ENCODE data around the gene SSRP1.
A peak's percentile ranks its signal among the peaks of the same experiment; 100 is the strongest.
"Not testable (repeated sequence)": the region's sequence is repeated elsewhere in the genome, so short reads cannot be mapped to it uniquely, and the experiment has no call there.

SSRP1 gene

DNA sequence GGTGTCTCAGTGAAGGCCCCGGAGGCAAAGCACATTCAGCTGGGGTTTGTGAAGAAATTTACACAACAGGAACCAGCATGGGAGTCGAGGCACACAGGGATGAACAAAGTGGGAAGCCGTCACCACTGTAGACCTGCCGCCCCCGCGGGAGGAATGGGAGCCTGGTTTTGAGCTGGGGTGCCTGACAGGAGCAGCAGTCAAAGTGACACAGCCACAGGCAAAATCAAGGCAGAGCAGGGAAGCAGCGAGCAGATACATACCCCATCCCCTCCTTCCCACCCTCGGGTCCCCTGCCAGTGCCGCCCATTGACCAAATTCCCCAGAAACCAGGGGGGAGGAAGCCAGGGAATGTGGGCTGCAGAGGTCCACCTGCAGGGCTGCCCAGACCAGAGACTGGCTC is 23.3 kb upstream of the SSRP1 start:
- no peak for DNase-seq

DNA sequence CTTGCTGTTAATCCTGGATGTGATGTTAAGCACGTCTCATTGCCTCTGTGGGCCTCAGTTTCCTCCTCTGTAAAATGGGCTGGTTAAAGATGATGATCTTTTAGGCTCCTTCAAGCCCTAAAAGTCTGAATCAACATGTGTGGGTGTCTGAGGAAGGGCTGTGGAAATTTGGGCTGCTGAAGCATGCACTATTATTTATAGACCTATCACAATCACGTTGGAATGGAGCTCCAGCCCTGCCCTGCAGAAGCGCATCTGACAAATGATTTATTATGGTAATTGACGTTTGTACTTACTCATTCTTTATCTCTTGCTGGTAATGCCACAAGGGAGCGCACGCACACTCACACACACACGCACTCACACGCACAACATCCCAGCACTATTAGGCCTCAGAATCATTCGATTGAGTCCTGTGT is 22.9 kb upstream of the SSRP1 start:
- no peak for DNase-seq

DNA sequence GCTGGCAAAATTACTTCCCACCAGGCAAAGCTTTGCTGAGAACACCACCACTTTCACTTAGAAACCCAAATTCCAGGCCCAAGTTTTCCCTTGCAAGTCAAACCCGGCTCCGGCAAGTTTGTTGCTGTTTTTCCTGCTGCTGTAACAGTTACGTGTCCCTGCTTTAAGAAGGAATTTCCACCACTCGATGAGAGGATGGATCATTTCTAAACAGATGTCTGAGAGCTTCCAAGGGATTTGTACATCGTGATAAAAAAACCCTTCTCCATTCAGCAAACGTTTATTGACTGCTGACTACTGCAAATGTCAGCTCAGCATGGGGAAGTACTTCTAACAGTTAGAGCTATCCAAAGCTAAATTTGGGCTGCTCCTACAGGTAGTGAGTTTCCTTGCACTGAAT is 22.2 kb upstream of the SSRP1 start:
- DNase-seq, result no peak

DNA sequence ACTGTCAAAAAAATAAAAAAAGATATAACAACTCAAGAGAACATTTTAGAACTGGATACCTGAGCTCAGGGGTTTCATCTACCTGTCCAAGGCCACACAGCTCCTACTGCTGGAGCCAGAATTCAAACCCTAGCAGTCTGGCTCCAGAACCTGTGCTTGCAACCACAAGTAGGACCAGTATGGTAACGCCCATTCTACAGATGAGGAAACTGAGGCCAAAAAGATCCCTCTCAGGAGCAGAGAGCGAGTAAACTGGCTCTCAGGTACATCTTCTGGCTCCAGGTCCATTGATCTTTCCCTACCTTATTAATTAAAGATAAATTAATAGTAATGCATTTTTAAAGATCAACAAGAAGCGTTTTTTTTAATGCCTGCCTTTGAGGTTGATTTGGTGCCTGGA is 21.6 kb upstream of the SSRP1 start:
- DNase-seq, result no peak

DNA sequence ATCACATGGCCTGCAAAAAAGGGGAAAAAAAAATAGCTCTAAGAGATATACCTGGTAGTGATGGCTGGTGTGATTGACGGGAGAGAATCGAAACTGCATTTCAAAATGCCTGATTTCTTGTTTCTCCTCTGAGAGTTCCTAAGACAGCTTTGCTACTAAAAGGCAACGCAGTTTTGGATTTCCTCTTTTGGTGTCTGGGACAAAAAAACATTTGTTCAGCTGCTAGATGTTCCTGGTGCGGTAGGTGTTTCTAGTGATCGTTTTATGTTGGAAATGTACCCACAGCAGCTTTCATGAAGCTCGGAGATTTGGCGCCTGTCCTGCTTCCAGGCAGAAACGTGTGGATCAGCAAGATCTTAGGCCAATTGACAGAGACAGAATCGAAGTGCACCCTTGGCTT is 20.6 kb upstream of the SSRP1 start:
- no peak for DNase-seq

DNA sequence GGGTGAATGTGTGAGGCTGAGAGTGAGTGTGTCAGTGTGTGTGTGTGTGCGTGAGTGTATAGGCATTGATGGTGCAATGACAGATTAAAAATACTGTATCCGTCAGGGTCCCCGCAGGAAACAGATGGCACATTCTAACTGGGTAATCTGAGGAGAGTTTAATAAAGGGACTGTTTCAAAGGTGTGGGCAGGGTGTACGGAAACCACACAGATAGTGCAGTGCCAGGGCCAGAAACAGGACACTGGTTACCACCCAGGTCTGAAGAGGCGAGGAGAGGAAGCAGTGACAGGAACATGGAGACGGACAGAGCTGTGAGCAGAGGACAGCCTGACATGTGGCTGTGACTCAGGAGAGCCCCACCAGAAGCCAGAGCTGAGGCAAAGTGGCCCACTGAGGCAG is 19.0 kb upstream of the SSRP1 start:
- DNase-seq, result no peak

DNA sequence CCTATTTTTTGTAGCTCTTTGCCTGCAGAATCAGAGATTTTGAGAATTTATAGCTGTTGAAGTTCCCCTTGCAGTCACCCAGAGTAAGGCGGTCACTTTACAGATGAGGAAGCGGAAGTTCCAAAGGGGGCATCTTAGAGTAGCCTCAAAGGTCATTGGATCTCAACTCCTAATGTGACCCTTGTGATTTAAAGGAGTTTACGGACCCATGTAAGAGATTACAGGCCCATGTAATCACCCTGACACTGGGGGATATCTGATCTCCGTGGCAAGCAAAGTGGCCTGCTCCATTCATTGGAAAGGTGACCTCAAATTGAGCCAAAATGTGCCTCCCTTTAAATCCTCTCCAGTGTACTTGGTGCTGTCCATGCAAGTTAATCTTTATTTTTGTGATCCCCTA is 18.2 kb upstream of the SSRP1 start:
- no peak for DNase-seq

DNA sequence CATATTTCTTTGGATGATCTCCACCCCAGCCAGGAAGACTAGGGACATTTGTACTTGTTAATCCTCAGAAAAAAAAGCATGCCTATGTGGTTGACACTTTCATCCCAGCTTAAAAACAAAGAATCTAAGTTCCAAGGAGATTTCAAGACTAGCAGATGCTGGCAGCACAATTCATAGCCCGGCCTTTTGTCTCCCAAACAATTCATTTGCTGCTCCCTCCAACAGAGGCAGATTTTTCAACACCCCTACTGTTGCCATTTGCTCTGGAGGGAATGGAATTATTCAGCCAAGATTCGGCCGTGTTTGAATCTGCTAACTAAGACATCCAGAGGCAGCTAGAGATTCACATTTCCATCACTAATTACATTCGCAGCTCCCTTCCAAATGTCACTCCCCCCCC is 17.8 kb upstream of the SSRP1 start:
- DNase-seq, result no peak

DNA sequence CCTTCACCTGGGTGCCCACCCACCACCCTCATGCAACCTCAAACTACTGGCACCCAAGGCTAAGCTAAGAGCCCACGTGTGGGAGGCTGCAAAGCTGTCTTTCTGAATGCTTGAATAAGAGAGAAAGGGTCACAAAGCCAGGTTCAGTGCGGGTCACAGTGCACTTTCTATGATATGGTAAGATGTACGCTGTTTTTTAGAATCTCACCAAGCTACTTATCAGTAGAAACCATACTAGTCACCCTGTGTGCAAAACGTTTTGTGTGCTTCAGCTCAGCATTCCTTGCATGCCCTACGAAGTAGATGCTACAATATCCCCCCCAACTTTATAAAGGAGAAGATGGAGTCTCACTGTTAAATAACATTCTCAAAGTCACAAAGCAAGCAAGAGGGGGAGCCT is 17.3 kb upstream of the SSRP1 start:
- no peak for DNase-seq

DNA sequence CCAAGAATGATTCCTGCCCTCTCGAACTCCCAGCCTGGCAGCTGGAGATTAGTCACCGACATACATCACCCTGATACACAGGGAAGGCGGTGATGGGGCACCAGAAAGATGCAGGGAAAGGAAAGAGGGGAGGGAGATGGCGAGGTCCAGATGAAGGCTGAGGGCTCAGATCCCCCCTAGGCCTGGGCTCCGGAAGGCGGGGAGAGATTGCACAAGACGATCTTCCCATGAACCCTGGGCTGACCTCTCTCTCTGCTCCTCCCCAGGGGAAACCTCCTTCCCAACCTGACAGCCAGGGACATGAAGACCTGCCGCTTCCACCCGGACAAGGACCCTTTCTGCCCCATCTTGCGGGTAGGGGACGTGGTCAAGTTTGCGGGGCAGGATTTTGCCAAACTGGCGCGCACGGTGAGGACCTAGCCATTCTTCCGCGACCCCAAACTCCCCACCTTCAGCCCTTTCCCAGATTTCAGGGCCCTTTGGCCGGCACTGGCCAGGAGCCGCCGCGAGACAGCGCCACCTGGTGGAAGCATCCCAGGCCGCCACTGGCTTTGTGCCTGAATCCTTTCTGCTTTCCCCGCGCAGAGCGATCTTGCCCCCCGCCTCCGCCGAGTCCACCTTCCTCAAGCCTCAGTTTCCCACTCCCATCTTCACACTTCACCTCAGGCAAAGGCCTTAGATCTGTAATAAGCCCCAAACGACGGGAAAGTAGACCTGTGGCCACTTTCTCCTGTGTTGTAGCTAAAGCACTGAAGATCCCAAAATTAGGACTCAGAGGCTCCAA is 14.0 kb upstream of the SSRP1 start:
- DNase-seq, result peak in 1 of 2 experiments; percentile 7

DNA sequence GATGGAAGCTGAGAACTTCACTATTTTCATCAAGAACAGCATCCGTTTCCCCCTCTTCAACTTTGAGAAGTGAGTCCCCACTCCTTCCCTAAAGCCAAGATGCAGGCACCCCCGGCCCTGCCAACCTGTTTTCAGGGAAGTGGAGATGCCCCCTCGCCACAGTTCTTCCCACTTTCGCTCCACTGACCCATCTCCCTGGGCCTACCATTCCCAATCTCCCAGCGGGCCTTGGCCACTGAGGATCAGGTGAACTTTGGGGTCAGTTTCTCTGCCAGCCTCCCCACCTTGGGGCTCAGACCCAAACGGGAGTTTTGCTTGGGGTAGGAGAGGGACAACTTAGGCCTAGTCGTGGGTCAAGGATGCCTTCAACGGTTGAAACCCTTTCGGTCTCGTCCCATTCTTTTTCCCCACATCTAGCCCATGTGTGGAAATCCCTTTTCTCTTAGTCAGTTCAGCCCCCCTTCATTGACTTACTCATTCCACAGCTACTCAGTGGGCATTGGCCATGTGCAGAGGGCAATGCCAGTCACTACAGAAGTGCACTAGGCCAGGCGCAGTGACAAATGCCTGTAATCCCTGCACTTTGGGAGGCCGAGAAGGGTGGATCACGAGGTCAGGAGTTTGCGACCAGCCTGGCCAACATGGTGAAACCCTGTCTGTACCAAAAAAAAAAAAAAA is 13.1 kb upstream of the SSRP1 start:
- no peak for DNase-seq

DNA sequence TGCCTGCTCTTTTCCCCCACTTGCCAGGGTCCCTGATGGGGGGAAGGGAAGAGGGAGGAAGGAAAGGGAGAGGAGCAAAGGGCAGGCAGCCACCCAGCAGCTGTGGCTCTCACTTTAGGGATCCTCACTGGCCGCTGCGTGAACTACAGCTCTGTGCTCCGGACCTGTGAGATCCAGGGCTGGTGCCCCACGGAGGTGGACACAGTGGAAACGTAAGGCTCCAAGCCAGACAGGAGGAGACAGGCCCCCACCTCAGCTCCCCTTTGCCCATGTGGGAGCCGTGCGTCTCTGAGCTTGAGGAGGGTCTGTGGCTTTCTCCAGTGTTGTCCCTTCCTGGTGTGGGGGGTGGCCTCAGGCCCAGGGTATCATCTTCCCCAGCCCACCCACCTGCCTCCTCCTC is 12.4 kb upstream of the SSRP1 start:
- DNase-seq, result no peak

DNA sequence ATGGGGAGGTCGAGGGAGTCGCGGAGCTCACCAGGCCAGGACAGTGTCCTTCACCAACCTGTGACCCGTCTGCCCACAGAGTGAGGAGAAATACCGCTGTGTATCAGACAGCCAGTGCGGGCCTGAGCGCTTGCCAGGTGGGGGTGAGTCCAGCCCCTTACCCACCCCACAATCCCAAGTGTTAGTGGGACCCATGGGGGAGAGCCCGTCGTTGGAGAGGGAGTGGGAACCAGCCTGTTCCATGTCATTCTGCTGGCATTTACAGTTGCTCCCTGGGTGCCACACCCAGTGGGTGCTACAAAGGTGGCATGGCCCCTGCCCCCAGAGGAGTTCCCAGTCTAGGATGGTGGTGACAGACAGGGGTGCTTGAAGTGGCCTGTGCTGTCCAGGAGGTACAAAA is 11.6 kb upstream of the SSRP1 start:
- no peak for DNase-seq

DNA sequence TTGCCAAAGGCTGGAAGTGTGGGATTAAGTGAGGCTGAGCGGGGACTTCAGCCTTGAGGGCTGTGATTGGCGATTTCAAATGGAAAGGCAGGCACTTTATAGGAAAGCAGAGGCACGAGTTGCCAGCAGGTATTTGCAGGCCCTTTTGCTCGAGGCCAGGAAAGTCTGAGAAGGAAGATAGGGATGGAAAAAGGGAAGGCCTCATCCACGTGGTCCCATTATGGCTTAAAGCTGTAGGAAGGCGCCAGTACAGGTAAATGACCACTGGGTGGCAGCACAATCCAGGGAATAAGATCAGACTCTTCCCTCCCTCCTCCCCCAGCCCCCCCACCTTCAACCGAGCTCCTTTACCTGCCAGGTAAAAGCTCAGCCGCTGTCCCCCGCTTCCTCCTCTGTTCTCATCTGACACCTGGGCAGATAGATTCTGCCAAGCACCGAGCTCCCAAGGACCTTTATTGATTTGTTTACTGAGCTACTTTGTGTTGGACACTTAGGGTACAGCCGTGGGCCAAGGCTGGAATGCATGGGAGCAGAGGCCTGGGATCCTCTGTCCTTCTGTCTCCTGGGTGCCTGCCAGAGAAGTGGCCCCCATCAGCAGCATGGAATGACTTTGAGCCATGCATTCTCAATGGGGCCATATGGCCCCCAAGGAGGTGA is 10.0 kb upstream of the SSRP1 start:
- peak; percentile 52 to 56 for DNase-seq

DNA sequence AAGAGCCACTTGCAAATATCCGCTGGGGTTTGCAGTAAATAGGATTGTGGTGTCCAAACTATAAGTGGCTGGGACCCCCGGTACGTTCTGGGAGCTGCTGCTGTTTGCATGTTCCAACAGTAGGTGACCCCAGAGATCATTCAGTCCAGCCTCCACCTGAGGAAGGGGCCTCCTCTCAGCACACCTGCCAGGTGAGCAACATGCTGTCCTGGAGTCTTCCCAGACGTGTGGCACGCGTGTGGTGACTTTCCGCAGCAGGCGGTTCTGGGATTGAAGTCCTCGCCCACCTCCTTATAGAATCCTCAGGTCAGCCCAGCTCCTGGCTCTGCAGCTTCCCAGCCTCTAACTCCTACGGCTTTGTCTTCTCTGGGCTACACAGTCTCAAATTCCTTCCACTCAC is 9.1 kb upstream of the SSRP1 start:
- DNase-seq, result no peak

DNA sequence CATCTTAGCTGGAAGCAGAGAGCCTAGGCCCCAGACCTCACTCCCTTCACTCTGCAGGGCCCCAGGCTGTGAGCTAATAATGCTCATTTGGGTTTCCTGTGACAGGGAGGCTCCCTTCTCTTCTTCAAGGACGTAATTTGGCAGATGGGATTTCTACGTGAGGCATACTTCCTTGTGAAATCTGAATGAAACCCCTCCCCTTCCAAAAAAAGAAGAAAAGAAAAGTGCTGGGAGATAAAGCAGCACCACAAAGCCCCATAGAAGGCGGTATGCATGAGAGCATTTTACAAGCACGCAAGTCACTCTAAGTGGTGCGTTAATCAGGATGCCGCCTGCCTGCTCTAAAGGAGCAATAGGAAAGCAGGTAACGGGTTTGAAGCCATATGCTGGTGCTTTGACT is 8.1 kb upstream of the SSRP1 start:
- DNase-seq, result peak; percentile 10 to 31

DNA sequence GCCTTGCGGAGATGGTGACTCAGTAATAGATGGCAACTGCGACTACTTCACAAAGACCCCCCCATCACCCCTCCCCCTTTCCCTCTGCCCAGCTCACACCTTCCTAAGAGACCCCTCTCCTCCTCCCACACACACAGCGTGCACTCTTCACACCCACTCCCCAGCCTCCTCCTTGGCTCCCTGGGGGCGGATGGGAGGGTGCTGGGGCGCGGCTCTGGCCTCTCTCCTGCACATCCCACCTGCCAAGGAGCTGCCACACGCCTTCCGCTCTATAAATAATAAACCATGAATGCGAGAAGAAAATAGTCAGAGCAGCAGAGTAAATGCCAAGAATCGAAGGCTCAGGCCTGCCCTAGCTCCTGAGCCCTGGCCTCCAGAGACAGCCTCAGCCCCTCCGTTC is 7.0 kb upstream of the SSRP1 start:
- DNase-seq, result no peak

DNA sequence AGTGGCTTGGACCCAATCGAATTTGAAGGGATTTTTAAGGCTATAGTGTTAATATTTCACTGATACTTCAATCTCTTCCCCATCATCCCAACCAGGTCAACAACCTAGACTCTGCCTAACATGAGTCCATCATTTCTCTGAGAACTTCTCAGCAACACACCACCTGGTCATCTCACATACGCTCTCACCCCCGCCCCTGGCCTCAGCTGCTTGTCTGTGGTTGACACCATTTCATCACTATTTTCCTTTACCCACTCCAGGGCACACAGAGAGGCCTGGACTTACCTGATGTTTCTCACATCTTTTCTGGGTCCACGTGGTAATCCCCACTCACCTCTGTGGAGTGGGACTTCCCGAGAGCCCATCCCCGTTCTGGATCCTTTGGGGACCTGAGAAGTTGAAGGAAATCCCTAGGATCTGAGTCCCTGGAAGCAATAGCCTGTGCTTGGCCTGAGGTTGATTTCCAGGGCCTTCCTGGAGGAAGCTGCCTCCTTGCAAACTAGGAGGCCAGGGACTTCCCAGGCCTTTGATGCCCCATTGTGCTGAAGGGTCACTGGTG is 5.6 kb upstream of the SSRP1 start:
- no peak for DNase-seq

DNA sequence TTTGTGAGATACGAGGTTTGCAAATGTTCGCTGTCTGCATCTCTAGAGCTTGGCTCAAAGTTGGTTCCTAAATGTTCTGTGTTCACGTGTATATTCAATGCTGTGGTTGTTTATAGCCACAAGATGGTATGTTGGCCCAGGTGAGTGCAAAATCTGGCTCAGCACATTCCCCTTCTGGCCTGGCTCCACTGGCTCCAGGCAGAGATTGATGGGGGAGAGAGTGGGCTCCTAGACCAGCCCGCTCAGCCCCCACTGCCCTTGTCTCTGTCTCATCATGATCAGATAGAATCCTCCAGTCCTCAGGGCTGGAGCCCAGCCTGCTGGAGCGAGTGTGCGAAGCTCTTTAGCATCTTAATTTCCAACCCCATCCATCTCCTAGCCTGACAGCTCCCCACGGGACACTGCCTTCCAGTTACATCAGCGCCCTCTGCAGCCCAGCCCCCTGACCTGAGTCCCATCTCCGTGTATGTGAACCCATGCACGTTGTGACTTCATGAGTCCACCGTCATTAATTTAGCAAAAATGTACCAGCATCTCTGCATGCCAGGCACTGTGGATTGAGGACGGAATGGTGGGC is 4.4 kb upstream of the SSRP1 start:
- DNase-seq, result no peak

DNA sequence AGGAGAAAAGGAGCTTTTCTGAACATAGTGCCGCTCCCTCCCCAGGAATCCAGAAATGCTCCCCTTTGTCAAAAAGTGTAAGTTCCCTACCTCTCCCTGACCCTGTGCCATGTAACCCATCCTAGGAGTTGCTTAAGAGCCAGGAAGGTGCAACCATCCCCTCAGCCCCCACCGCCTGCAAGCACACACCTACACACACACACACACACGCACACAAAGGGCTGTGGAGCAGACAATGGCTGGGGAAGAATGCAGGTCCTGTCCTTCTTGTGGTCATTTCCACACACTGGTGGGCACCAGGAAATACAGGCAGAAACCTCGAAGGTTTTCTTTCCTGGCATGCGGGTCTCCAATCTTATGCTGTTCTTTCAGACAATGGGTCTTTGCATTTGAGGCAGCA is 3.6 kb upstream of the SSRP1 start:
- DNase-seq, result no peak

DNA sequence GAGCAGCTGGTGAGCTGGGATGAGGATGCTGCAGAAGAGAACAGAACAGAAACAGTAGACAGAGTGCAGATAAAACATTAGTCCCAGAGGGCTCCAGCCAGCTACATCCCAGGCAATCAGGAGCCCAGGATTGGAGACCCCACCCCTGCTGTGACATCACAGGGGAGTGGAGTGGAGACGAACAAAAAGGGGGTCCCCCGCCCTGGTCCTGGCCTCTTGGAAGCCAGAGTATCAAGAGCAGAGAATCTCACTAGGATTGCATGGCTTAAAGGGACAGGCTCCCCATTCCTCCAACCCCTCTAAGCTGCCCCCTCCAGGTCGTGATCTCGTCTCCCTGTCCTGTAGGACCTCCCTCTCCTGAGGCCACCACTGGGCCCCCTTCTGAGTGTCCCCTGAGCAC is 2.5 kb upstream of the SSRP1 start, which contains the start of gene P2RX3:
Gene P2RX3, plus strand, starts transcription at position 211 of the 400 bp plus-strand sequence. CDS start 199 bp downstream, outside the sequence.
- DNase-seq, result no peak

DNA sequence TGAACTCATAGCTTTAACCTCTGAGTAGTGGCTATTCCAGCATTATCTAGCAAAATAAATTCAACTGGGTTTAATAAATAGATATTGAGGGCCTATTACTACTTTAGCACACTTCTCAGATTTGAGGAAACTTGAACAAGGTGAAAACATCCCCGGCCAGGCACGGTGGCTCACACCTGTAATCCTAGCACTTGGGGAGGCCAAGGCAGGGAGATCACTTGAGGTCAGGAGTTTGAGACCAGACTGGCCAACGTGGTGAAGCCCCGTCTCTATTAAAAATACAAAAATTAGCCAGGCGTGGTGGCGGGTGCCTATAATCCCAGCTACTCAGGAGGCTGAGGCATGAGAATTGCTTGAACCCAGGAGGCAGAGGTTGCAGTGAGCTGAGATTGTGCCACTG is 1.2 kb upstream of the SSRP1 start:
- DNase-seq, result not testable (repeated sequence)

DNA sequence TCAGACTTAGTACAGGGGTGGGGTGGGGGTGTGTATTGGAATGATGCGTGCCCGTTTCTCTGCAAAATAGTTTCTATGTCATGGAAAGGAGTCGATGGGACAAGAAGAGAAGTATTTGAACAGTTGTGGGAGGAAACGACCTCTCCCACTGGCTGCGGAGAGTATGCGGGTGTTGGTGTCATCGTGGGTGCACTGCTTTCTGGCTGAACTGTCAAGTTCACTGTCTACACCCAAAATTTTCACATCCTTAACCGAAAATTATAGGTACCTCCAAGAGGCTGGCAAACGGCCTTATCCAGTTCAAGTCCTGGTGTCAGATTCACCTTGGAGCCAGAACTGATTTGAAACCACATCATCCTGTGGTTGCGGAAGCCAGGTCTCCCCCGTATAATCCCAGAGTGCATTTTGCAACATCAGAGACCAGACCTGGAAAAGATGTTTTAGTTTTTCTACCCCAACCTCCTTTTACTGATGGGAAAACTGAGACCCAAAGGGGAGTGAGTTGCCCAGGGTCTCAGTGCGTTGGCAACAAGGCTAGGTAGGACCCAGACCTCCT is 497 bp upstream of the SSRP1 start:
- no peak for DNase-seq

All from NCI-H187 (cell line).